ENCODE results near the gene TANGO2.

Gene TANGO2, protein sequence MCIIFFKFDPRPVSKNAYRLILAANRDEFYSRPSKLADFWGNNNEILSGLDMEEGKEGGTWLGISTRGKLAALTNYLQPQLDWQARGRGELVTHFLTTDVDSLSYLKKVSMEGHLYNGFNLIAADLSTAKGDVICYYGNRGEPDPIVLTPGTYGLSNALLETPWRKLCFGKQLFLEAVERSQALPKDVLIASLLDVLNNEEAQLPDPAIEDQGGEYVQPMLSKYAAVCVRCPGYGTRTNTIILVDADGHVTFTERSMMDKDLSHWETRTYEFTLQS

DNA sequence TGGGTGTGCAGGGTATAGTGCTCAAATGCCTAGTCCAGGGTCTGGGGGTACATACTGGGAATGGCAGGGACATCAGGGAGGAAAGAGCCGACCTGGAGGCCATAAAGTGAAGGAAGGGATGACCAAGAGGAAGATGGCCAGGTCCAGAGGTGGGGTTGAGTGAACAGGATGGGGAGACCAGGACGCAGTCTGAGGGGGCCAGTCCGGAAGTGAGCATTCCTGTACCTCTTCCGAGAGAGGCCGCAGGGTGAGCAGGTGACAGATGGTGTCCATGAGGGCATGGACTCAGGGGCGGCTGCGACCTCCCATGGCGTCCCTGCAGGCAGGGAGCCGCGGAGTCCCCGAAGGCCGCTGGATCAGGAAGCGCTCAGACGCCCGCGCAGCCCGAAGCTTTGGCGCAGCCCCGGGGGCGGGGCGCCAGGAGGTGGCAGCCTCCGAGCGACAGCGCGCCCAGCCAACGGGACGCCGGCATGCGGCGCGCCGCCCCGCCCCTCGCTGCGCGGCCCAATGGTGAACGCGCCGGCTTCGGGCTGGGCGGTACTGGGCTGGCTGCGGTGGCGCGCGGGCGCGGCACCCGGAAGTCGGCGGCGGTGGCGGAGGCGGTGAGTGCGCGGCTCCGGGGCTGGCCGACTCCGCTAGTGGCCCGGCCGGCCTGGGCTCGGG, at the start of gene TANGO2:
TSS of gene TANGO2 (plus strand) at position 578 of the 663 bp plus-strand sequence. CDS start 15,689 bp downstream, outside the sequence.
- Histone ChIP-seq H3K36me3 (replicated peaks) (no peaks in the 10 kb centered on the region), H3K27me3 (replicated peaks) (peaks cover 12% of the 10 kb centered on the region), H3K27ac (peak within 1 kb of the TSS; percentile 47), H3K4me3 (ENCODE audit: low read depth, low read length) (peak within 1 kb of the TSS; percentile 90)
- TF ChIP-seq, protein P1, sequence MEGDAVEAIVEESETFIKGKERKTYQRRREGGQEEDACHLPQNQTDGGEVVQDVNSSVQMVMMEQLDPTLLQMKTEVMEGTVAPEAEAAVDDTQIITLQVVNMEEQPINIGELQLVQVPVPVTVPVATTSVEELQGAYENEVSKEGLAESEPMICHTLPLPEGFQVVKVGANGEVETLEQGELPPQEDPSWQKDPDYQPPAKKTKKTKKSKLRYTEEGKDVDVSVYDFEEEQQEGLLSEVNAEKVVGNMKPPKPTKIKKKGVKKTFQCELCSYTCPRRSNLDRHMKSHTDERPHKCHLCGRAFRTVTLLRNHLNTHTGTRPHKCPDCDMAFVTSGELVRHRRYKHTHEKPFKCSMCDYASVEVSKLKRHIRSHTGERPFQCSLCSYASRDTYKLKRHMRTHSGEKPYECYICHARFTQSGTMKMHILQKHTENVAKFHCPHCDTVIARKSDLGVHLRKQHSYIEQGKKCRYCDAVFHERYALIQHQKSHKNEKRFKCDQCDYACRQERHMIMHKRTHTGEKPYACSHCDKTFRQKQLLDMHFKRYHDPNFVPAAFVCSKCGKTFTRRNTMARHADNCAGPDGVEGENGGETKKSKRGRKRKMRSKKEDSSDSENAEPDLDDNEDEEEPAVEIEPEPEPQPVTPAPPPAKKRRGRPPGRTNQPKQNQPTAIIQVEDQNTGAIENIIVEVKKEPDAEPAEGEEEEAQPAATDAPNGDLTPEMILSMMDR (IDR thresholded peaks at IDR 0.05; ENCODE audit: low read depth, low read length, missing control alignments): no peak
- in situ Hi-C loops (cut with HindIII; ENCODE audit: low pct_ligation_motif_present, low sequenced_read_pairs): no loop called here
- peak; percentile 81 for DNase-seq

DNA sequence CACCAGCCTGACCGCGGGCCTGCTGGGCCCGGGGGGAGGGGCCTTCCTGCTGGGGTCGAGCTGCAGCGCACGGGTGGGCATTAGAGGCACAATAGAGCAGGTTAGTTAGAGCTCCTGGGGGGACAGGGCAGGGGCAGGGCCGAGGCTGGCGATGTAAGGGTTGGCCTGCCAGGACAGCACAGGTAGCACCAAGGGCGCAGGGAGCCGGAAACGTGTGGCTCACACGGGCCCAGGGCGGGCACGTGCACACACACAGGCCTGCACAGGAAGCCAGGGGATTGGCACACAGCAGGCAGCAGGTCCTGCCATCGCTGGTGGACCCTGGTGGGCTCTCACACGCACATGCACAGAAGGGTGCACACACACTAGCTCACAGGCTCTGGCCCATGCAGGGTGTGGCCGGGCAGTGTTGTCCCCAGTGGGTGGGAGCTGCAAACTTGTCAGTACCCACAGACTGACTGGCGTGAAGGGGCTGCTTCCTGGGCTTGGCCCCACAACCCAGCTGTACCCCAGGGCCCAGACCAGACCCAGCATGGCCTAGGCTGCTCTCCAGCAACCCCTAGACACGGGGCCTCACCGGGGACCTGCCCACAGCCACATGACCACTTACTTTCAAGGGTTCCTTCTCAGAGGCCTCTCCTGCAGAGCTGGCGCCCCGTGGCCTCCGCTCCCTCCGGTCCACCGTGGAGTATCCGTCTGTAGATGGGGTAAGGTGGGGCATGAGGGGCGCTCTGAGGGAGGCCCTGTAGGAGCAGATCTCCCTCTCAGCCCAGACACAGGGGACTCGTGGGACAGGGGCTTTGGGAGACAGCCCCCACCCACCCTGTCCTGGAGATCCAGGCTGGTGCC, 49.4 kb upstream of the TANGO2 start:
- H3K36me3 ChIP-seq (replicated peaks): peaks cover 23% of the 10 kb centered on the region

DNA sequence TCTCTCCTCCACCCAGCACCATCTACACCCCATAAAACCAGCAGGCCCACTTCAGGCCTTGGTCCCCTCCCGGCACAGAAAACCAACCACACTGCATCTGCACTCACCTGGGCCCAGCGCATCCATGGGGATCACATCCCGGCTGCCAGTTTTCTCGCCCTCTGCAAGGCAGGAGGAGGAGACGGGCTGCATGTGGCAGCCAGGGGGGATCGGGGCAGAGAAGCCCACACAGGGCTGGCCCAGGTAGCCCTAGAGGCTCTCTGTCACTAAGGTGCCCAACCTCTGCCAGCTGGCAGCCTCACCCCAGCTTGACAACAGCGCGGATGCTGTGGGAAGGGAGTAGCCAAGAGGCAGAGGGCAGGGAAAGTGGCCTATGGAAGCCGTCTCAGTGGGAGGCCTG, 48.7 kb upstream of the TANGO2 start:
- H3K27me3 ChIP-seq (replicated peaks): no peaks in the 10 kb centered on the region
- no peak overlapping the region for H3K4me3 ChIP-seq (ENCODE audit: low read depth, low read length)
- no peak for DNase-seq
- TF ChIP-seq, protein P1 (IDR thresholded peaks at IDR 0.05; ENCODE audit: low read depth, low read length, missing control alignments): no peak
- H3K36me3 ChIP-seq (replicated peaks): peaks cover 18% of the 10 kb centered on the region
- H3K27ac ChIP-seq: no peak overlapping the region
- in situ Hi-C loops (cut with HindIII; ENCODE audit: low pct_ligation_motif_present, low sequenced_read_pairs): no loop called here

More for the DNA sequence above, 49.4 kb upstream of the TANGO2 start:
- in situ Hi-C loops (cut with HindIII; ENCODE audit: low pct_ligation_motif_present, low sequenced_read_pairs): no loop called here
- no peak for DNase-seq
- Histone ChIP-seq H3K27ac (no peak overlapping the region), H3K4me3 (ENCODE audit: low read depth, low read length) (no peak overlapping the region), H3K27me3 (replicated peaks) (no peaks in the 10 kb centered on the region)
- TF ChIP-seq, protein P1 (IDR thresholded peaks at IDR 0.05; ENCODE audit: low read depth, low read length, missing control alignments): no peak

DNA sequence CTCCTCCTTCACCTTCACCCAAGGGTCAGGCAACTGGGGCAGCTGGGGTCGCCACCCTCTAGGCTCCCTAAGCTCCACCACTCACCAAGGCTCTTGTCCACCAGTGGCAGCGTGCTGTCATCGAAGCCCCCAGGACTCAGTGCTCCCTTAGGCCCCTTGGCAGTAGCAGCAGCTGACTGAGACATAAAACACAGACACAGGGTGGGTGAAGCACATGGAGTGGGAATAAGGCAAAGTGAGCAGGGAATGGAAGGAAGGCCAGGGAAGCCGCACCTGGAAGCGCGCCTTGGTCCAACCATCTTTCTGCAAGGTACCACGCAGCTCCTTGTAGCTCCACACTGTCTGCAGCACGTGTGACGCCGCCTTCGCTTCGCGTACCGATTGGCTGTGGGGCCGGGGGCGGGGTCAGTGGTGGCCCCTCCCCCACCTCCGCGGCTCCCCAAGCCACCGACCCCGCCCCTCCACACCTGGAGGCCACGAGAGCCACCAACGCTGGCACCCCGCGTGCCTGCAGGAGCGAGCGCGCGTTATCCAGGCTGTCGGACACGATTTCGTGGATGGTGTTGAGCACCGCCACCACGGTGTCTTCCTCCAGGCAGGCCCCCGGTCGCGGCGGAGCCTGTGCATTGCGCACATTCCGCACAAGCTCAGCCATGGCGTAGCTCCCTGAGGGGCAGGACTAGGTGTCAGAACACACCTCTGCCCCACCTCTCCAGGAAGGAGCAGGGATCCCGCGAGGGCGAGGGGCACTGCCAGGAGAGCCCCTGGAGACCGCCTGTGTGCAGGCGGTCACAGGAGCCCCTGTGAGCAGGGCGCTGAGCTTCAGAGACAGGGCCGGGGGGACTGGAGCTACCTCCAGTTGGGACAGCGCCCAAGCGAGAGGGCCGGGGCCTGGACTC, 48.0 kb upstream of the TANGO2 start:
- H3K27me3 ChIP-seq (replicated peaks): no peaks in the 10 kb centered on the region
- H3K27ac ChIP-seq: no peak overlapping the region
- H3K36me3 ChIP-seq (replicated peaks): peaks cover 11% of the 10 kb centered on the region
- H3K4me3 ChIP-seq (ENCODE audit: low read depth, low read length): no peak overlapping the region
- in situ Hi-C loops (cut with HindIII; ENCODE audit: low pct_ligation_motif_present, low sequenced_read_pairs): no loop called here
- TF ChIP-seq, protein P1 (IDR thresholded peaks at IDR 0.05; ENCODE audit: low read depth, low read length, missing control alignments): no peak
- no peak for DNase-seq

DNA sequence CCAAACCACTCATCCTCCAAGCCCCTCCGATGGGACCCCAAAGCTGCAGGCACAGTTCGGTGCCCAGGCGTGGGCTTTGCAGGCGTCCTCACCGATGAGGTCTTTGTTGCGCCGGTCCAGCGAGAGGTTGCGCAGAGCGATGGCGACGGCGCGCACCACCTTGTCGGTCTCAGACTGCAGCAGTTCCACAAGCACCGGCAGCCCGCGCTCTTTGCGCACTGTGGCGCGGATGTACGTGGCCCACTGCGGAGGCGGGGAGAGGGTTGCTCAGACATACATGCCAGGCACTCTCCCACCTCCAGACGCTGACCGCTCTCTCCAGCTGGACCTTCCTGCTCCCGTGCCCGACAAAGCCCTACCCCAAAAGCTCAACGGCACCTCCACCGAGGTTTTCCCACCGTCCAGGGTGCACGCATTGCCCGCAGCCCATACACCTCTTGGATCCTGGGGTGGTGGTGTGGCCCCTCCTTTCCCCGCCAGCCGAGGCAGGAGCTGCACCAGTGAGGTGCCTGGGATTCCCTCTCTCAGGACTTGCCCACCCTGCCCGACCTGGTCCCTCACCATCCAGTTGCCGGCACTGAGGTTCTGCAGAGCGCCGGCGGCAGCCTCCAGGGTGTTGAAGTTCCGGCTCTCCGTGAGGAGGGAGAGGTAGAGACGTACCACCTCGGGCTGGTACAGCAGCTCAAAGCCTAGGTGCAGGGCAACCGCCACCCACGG, 47.2 kb upstream of the TANGO2 start:
- Histone ChIP-seq H3K36me3 (replicated peaks) (peaks cover 4% of the 10 kb centered on the region), H3K27ac (no peak overlapping the region), H3K4me3 (ENCODE audit: low read depth, low read length) (no peak overlapping the region), H3K27me3 (replicated peaks) (no peaks in the 10 kb centered on the region)
- in situ Hi-C loops (cut with HindIII; ENCODE audit: low pct_ligation_motif_present, low sequenced_read_pairs): no loop called here
- TF ChIP-seq, protein P1 (IDR thresholded peaks at IDR 0.05; ENCODE audit: low read depth, low read length, missing control alignments): no peak
- DNase-seq: no peak

Data from brain microvascular endothelial cell (primary cell).